SK-N-SH (cell line): Measurements from ENCODE around the gene MMAB.

Source experiments
- CHD2 ChIP-seq: fragments of 150-350 bp; IDR thresholded peaks from 2 replicates; pipeline ENCODE4 v1.6.1; 2018; ENCODE audit warnings: low read length; ENCODE audit not compliant: partially characterized antibody
- EP300 ChIP-seq, 2 experiments: IDR thresholded peaks; 2 replicates each; pipeline versions ENCODE4 v1.4.0 to v1.6.1; 2012; ENCODE audit warnings: borderline replicate concordance in 1 of 2, low read depth in 1 of 2, low read length in 1 of 2
- EZH2phosphoT487 ChIP-seq: fragments of 200-600 bp; sonication (generic); IDR thresholded peaks from 2 replicates; pipeline ENCODE4 v1.6.1; 2017; ENCODE audit warnings: low read depth, mixed run types, mild to moderate bottlenecking, antibody characterized with exemption, moderate library complexity, borderline replicate concordance
- GABPA ChIP-seq: IDR thresholded peaks from 2 replicates; pipeline ENCODE4 v1.4.0; 2012; ENCODE audit warnings: low read depth, mild to moderate bottlenecking
- SMC3 ChIP-seq: IDR thresholded peaks from 2 replicates; pipeline ENCODE4 v1.6.1; 2012; ENCODE audit warnings: low read depth, low read length, improper control_type of control experiment
- TCF12 ChIP-seq: IDR thresholded peaks from 2 replicates; pipeline ENCODE4 v1.4.0; 2012
- YY1 ChIP-seq: IDR thresholded peaks from 2 replicates; pipeline ENCODE4 v1.4.0; 2012; ENCODE audit warnings: low read depth, mild to moderate bottlenecking
- TF ChIP-seq, protein P1 (sequence below): IDR thresholded peaks from 2 replicates; pipeline ENCODE4 v1.4.0; 2012; ENCODE audit warnings: low read depth
- TF ChIP-seq, protein P2 (sequence below): fragments of 200-600 bp; sonication (generic); IDR thresholded peaks from 2 replicates; pipeline ENCODE4 v1.6.1; 2017; ENCODE audit warnings: antibody characterized with exemption, mild to moderate bottlenecking, moderate library complexity

DNA sequence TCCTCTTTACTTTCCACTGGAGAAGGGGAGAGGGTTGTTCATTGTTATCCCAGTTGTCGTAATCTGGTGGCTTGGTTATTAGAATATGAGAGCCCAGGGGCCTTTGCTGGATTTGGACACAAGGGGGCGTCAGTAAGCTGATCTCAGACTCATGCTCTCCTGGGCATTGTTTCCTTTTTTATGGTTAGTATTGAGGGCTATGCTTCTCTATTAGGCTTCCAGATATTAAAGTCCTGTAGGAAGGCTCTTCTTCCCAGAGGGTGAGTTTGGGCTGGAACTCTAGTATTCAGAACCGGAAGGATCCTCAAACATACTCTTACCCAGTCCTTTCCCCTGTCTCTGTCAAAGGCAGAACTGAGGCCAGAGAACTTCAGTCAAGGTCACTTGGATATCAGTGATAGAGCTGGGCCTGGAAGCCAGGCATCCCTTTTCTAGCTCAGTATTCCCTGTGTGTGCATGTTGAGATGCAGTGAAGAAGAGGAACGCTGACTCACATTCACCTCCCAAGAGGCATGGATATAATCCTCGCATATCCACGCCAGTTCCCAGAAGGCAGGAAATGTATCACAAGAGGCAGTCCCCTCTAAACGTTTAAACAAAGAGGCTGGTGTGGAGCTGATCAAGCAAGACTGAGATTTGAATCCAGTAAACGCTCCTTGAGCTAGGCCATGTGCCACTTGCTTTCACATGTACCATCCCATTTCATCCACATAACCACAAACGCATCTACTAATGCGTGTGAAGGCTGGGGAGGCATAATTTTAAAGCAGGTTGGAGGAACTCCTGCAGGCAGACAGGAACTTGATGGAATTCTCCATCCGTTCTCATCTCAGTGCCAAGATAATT, 54.3 kb downstream of the MMAB start:
- TF ChIP-seq GABPA (no peak), YY1 (no peak), EZH2phosphoT487 (no peak), EP300 (IDR thresholded peaks at IDR 0.05; ENCODE audit: borderline replicate concordance in 1 of 2, low read depth in 1 of 2, low read length in 1 of 2) (no peak), CHD2 (no peak), SMC3 (peak; percentile 88), TCF12 (no peak)
- TF ChIP-seq, protein P1, sequence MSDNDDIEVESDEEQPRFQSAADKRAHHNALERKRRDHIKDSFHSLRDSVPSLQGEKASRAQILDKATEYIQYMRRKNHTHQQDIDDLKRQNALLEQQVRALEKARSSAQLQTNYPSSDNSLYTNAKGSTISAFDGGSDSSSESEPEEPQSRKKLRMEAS = no peak
- TF ChIP-seq, protein P2, sequence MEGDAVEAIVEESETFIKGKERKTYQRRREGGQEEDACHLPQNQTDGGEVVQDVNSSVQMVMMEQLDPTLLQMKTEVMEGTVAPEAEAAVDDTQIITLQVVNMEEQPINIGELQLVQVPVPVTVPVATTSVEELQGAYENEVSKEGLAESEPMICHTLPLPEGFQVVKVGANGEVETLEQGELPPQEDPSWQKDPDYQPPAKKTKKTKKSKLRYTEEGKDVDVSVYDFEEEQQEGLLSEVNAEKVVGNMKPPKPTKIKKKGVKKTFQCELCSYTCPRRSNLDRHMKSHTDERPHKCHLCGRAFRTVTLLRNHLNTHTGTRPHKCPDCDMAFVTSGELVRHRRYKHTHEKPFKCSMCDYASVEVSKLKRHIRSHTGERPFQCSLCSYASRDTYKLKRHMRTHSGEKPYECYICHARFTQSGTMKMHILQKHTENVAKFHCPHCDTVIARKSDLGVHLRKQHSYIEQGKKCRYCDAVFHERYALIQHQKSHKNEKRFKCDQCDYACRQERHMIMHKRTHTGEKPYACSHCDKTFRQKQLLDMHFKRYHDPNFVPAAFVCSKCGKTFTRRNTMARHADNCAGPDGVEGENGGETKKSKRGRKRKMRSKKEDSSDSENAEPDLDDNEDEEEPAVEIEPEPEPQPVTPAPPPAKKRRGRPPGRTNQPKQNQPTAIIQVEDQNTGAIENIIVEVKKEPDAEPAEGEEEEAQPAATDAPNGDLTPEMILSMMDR = peak; percentile 93
